Measurements from ENCODE around the gene TAGLN. TPM values are rescaled to one million over a fixed set of nuclear protein-coding genes. Genes with fewer than 3 reads are reported as not detected.

The TAGLN gene
- total RNA-seq, 4 donors from 2014 or later: 1,525 to 3,984 (median 2,307) TPM

DNA sequence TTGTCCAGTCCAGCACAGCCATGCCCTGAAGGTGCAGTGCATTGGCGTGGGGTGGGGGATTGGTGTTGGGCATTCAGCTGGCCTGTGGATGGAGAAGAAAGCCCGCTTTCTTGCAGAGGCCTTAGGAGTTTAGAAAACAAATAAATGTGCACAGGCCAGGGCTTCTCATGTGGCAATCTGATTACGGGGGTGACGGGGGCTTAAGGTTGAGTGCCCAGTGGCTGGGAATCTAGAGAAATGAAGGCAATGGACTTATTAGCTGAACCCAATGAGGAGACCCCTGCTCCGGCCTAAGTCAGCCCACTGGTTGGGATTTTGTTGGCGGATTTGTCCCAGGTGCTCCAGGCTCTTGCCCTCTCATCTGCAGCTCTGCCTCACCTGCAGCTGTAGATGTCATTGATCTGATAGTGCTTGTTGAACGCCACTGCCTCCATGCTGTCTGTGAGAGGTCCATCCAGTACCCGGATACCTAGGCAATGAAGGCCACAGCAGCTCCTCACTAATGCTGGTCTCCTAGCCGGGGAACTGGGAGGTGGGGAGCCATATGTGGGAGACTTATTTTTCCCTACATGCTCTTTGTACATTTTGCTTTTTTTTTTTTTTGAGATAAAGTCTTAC is 26.5 kb downstream of the TAGLN start:
- Histone ChIP-seq H3K27ac (peak overlapping the region in 2 of 4 donors; percentile 82 to 93), H3K4me3 (no peak overlapping the region), H3K4me1 (peaks cover 0 to 67% (median 30%) of the 10 kb centered on the region in 4 donors), H3K9me3 (no peaks in the 10 kb centered on the region), H3K27me3 (no peaks in the 10 kb centered on the region), H3K36me3 (peaks cover 0 to 64% (median 19%) of the 10 kb centered on the region in 3 donors)
- no peak for TF ChIP-seq POLR2A (IDR thresholded peaks at IDR 0.05)
- no peak for TF ChIP-seq EP300 (IDR thresholded peaks at IDR 0.05)
- no peak for TF ChIP-seq CTCF (IDR thresholded peaks at IDR 0.05)
- DNase-seq (ENCODE audit: low spot score in 2 of 2): no peak
- WGBS, 2 donors: 89 to 93% methylated on average over 9 of the region's 9 CpGs

DNA sequence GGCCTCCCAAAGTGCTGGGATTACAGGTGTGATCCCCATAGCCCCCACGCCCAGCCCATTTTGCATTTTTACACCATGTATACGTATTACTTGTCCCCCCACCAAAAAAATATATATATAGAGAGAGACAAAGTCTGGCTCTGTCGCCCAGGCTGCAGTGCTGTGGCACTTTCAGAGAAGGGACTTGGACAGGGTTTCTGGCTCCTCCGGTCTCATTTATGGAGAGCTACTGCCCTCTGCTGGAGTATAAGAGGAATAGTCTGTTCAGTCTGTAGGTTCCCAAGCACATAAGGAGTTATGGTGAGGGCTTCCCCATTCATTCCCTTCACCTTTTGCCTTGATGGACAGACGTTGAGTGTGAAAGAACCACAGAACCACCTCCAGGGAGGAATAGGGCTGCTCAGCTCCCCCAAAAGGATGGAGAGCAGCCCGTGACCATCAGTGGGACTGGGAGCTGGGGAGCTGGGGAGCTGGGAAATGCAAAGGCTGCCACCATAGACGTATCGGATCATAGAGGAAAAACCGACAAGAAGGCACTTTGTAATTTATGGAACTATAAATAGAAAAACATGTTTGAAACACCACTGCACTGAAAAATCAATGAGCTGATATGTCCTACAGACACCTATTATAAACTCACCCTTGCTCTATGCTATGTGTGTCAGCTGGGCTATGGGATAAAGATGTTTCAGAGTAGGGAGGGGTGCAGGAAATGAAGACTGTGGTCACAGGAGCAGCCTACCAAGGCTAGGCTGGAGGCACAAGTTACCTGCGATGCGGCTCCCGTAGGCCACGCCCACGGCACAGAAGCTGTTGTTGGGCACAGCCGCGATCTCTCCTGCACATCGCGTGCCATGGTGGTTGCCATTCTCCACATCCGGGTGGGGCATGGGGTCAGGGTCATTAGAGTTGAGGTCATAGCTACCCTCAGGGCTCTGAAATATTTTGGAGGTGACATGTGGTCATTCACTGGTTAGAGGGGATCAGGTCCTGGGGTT is 27.5 kb downstream of the TAGLN start:
- peaks cover 0 to 66% (median 28%) of the 10 kb centered on the region in 4 donors for H3K4me1 ChIP-seq
- no peaks in the 10 kb centered on the region for H3K27me3 ChIP-seq
- TF ChIP-seq CTCF (IDR thresholded peaks at IDR 0.05) (peak; percentile 65 to 91 (median 70)), POLR2A (IDR thresholded peaks at IDR 0.05) (no peak), EP300 (IDR thresholded peaks at IDR 0.05) (peak in 1 of 2 donors; percentile 33)
- H3K4me3 ChIP-seq: no peak overlapping the region
- H3K9me3 ChIP-seq: no peaks in the 10 kb centered on the region
- H3K27ac ChIP-seq: no peak overlapping the region
- no peak for DNase-seq (ENCODE audit: low spot score in 2 of 2)
- peaks cover 0 to 64% (median 19%) of the 10 kb centered on the region in 3 donors for H3K36me3 ChIP-seq
- WGBS, 2 donors: 64 to 67% methylated on average over 19 of the region's 19 CpGs

GRCh38 chr11:117228091-117228490 is 28.9 kb downstream of the TAGLN start:
- H3K9me3 ChIP-seq: no peaks in the 10 kb centered on the region
- 90 to 92% methylated on average over 11 of the region's 11 CpGs for WGBS, 2 donors
- no peaks in the 10 kb centered on the region for H3K27me3 ChIP-seq
- H3K4me3 ChIP-seq: no peak overlapping the region
- H3K4me1 ChIP-seq: peaks cover 0 to 53% (median 15%) of the 10 kb centered on the region in 4 donors
- DNase-seq (ENCODE audit: low spot score in 2 of 2): no peak
- H3K36me3 ChIP-seq: peaks cover 0 to 59% (median 19%) of the 10 kb centered on the region in 3 donors
- no peak for TF ChIP-seq CTCF (IDR thresholded peaks at IDR 0.05)
- no peak overlapping the region for H3K27ac ChIP-seq

DNA sequence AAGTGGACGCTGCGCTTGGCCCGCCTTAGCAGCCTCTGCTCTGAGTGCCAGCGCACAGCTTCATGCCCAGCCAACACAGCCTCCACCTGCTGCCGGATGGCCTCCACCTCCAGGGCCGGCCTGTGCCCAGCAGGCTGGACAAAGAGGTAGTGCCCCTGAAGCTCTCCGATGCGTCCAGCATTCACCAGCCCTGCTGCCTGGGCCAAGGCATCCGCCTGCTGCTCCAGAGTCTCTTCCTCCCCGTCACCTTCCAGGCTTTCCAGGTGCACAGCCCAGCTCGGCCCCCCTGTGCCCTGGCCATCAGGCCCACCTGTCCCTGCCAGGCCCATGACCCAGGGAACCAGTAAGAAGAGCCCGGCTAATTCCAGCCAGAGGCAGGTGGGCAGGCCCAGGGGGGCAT is 30.2 kb downstream of the TAGLN start:
- no peak for DNase-seq (ENCODE audit: low spot score in 2 of 2)

More for the DNA sequence above, 30.2 kb downstream of the TAGLN start:
- TF ChIP-seq CTCF (IDR thresholded peaks at IDR 0.05): no peak
- no peak for TF ChIP-seq EP300 (IDR thresholded peaks at IDR 0.05)
- no peak for TF ChIP-seq POLR2A (IDR thresholded peaks at IDR 0.05)
- Histone ChIP-seq H3K9me3 (no peaks in the 10 kb centered on the region), H3K36me3 (peaks cover 0 to 45% (median 19%) of the 10 kb centered on the region in 3 donors), H3K27me3 (no peaks in the 10 kb centered on the region), H3K27ac (no peak overlapping the region), H3K4me3 (no peak overlapping the region), H3K4me1 (peaks cover 0 to 55% (median 15%) of the 10 kb centered on the region in 4 donors)
- WGBS, 2 donors: 94 to 95% methylated on average over 10 to 12 of the region's 12 CpGs

All from tibial nerve (tissue), 4 donors.